Umbilical cord (tissue), 2 donors: ENCODE data around the gene PIGA. TPM values are rescaled to one million over a fixed set of nuclear protein-coding genes. Genes with fewer than 3 reads are reported as not detected.

Source experiments
- DNase-seq: peaks from one replicate; pipeline ENCODE4 v3.0.0-alpha.2; 2015; ENCODE audit warnings: low spot score
- total RNA-seq: library from RNA; depleted of rRNA; stranded (reverse); fragments of >200 nt; gene quantifications from one replicate; pipeline ENCODE4 v1.2.3, GENCODE V29; 2014; ENCODE audit warnings: low replicate concordance; ENCODE audit not compliant: insufficient read depth

Gene PIGA, protein sequence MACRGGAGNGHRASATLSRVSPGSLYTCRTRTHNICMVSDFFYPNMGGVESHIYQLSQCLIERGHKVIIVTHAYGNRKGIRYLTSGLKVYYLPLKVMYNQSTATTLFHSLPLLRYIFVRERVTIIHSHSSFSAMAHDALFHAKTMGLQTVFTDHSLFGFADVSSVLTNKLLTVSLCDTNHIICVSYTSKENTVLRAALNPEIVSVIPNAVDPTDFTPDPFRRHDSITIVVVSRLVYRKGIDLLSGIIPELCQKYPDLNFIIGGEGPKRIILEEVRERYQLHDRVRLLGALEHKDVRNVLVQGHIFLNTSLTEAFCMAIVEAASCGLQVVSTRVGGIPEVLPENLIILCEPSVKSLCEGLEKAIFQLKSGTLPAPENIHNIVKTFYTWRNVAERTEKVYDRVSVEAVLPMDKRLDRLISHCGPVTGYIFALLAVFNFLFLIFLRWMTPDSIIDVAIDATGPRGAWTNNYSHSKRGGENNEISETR
- 26.5 TPM for total RNA-seq

DNA sequence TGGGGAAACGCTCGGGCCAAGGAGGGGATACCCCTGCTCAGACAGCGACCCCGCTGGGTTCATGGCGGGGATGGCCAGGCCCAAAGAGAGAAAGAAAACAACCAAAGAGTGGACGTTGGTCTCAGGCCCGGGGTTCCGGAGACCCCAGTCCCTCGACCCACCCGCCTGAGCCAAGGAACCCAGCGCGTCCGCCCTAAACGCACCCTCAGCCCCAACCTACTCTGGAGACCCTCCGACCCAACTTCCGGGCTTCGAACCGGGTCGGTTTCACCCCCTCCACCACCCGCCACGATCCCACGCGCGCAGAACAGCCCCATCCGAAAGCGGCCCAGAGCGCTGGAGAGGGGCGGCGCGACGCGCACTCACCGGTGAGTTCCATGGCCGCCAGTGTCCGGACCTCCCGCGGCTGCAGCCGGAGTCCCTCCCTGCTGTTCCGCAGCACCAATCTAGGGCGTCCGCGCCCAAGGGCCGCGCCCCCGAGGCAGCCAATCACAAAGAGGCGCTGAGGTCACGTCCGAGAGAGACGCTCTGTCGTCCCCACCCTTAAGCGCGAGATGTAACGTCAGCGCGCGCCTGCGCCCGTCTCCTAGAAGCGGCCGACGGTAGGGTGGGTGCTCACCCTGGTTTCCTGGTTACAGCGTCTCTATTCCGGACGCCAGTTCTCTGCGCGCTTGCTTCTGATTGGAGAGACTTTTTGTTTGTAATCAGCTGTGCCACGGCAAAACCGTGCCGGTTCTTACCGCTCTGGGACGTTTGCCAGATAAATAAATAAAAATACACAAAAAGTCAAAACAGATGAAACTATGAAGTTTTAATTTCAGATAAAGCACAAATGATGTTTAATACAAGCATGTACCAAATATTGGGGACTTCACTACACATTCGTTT, at the start of gene PIGA:
TSS of gene PIGA (minus strand) at position 389 of the 888 bp plus-strand sequence. CDS start 3,593 bp downstream, outside the sequence.
- peak; percentile 98 for DNase-seq

DNA sequence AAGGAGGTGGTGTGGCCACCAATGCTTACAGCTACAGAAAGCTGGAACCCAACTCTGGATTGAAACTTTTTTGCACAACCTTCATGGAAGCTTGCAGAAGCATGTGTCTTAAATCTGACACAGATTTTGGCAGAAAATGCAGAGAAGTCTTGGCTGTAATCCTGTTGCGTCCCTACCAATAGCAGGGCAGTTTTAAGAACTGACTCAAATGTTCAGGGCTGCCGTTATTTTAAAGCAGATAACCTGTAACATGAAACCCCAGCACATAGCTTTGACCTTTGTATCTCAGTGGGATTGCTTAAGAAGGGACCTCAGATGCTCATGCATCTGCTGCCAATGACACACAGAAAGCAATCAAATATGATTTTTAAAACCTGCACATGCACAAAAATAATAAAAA, 49.0 kb upstream of the PIGA start, which contains the start of gene VEGFD:
TSS of gene VEGFD (minus strand) at position 110 of the 400 bp plus-strand sequence. CDS start 467 bp downstream, outside the sequence.
- DNase-seq: peak; percentile 68

DNA sequence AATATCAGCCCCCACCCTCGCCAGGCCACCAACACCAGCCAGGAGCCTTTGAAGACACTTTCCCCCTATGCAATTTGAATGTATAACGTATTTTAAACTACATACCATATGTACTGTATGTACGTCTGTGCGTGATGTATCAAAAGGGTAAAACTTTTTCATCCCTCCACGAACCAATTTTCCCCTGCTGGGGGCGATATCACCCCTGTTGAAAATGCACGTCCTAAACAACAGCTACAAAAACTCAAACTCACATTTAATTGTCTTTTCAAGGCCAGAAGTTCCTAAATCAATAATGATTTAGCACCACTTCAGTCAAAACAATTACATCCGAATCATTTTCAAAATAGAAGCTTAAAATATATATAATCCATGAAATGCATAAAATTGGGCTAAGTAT, 47.5 kb upstream of the PIGA start:
- DNase-seq: no peak

DNA sequence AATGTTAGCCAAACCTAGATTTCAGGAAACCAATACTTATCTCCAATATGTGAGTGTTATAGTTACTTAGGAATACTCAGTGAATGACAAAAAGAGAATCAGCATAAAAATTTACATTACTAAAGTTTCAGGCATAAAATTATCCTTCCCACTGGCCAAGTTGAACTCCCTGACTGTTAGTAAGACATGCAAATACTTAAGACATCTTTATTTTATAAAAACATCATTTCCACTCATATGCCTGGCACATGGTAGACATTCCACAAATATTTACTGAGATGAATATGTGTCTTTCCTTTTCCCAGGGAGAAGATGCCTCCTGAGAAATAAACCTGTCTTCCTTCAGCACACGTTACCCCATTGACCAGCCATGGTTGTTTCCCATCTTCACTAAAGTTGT, 41.6 kb upstream of the PIGA start:
- no peak for DNase-seq

DNA sequence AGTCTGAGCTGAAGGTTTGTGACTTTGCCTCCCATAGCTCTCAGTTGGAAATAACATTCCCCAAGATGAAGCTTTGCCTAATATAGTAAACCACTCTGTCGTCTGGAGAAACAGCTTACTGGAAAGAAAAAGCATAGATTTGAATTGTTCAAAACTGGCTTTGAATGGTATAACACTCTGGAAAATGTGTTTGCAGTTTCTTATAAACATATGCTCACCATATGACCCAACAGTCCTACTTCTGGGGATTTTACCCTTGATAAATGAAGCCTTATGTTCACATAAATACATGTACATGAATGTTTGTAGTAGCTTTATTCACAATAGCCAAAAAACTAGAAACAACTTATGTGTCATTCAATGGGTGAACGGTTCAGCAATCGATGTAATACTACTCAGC, 38.7 kb upstream of the PIGA start:
- DNase-seq: no peak

DNA sequence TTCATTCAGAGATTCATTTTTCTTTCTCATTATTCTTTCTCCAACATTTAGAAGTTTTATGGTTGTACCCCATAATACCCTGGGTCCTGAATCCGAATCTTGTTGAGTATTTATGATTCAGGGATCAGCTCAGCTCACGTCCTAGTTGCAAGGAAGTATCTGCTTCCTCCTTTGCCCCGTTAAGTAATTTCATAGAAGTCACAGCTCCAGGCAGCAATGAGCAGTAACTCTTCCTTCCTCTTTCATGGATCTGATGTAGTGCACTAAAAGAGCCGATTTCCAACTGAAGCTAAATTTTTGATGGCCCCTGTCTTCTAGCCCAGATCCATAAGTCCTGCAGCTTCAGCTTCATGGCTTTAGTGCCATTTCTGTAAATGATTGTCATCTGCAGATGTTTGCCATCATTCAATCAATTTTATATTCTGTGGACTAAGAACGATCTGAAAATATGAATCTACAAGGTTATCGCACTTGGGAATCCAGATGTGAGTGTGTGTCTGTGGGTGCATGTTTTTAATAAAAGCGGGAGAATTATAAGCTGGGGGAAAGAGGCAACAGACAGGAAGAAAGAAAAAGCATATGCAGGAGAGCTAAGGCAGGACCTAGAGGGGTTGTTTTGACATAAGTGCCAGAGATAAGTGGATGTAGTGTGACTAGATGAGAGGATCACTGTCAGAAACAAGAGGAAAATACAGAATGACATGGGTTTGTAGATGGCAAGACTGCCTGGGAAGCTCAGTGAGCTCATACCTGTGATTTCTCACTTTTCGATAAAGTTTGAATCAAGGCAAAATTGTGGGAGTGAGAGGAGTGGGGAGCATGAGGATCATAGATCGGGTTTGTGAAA, 31.4 kb upstream of the PIGA start:
- DNase-seq: no peak

DNA sequence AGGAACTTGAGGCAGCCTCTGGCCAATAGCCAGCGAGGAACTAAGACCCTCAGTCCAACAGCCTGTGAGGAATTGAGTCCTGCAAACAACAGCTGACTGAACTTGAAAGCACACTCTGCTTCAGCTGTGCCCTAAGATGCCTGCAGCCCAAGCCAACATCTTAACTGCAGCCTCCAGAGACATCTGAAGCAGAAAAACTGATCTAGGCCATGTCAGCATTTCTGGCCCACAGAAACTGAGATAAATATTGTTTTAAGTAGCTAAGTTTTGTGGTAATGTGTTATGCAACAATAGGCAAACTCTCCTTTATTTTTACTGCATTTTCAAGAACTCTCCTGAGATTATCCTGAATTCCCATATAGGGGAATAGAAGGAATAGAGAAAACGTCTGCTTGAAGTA, 24.4 kb upstream of the PIGA start:
- no peak for DNase-seq

DNA sequence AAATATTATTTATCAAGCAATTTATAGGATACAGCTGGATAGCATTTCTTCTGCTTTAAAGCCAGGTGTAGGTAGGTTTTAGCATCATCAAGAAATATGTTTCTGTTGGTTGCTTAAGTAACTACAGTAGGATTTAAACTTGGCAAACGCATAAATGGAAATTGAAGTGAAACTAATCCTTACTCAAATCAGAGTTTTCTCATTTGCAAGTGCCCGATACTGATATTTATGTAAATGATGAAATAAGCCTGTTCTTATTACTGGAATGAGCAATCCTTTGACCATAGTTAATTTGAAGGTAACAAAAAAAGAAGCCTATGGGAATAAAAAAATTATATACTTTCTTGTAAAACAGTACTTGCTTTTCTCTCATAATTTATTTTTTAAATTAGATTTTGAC, 23.2 kb upstream of the PIGA start:
- DNase-seq: no peak

DNA sequence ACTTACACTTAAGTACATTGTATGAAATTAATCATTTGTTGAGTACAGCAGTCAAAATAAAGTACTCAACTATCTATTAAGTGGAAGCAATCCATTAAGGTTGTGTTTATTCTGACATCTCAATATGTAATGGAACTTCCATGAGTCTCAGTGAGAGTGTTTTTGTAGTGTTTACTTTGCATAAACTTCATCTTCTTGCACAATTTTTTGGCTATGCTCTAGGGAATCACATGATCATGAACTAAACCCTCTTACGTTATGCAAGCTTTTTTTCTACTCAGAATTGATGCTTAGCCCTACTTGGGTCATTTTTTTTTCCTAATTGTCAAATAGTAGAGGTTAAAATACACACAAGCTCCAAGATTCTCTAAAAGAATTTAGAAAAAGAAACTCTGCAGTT, 21.1 kb upstream of the PIGA start:
- peak; percentile 35 for DNase-seq

DNA sequence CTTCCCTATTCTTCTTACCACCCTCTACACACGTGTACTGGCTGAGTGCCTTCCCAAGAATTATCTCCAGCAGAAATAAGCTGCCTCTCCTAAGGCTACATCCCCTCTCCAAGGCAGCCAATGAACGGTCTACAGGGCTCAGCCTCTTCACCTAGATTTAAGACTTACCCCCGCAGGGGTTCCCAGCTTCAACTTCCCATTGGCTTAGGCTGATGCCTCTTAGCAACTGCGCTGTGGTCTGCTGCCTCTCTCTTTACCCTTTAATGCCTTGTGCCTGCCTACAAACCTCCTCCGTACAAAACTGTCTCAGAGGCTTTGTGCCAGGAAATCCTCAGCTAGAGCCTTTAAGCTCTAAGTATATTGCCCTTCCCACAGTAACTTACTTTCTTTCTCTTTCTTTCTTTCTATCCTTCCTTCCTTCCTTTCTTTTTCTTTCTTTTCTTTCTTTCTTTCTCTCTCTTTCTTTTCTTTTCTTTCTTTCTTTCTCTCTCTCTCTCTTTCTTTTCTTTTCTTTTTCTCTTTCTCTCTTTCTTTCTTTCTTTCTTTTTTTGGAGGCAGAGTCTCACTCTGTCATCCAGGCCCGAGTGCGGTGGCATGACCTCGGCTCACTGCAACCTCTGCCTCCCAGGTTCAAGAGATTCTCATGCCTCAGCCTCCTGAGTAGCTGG, 15.1 kb upstream of the PIGA start:
- peak; percentile 41 for DNase-seq

DNA sequence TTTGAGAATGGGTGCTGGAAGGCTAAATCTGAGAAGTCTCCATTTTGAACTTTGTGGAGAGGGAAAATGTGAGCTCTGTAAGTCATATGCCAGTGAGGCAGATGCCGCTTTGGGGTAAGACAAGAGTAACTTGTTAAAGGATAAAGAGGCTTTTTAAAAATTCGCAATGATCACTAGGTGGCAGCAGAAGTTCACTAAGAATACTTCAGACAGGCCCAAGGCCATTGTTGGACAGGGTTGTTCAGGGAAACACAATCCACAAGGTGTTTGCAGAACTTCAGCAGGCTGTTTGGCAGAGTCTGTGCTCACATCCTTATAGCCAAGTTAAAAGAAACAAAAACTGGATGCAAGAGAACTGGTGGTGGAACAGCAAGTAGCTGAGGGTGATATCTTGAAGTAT, 13.7 kb upstream of the PIGA start:
- peak; percentile 71 for DNase-seq

DNA sequence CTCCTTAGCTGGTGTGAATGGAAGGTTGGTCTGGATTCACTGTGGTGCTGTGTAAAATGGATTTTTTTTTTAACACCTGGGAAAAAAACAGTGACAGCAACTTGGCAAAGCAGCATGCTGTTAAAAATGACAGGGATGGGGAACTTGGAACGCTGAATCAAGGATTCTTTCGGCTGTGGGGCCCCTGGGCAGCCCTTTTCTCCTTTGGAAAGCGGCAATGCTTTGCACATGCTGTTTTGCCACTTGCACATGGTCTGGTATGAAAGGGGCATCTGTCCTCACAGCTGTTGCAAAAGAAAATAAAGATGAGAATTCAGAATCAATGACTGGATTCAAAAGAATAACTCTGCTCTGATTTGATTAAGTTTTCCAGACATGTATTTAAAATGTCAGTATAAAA, 10.7 kb upstream of the PIGA start:
- DNase-seq: no peak

DNA sequence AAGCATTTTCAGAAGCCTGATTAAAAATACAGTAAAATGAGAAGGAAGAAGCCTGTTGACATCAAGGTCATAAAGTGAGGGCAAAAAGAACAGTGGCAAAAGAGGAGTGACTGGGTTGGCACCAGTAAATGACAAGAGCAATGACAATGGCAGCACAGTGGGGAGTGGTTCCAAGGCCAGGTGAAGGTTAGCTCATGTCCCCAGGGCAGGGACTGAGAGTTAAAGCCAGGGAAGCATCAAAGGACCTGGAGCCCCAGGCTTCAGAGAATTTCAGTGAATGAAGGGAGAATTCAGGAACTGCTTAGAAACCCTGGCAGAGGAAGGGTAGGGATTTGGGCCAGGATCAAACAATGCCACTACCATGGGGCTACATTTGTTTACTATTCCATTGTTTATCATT, 8.8 kb upstream of the PIGA start:
- no peak for DNase-seq

DNA sequence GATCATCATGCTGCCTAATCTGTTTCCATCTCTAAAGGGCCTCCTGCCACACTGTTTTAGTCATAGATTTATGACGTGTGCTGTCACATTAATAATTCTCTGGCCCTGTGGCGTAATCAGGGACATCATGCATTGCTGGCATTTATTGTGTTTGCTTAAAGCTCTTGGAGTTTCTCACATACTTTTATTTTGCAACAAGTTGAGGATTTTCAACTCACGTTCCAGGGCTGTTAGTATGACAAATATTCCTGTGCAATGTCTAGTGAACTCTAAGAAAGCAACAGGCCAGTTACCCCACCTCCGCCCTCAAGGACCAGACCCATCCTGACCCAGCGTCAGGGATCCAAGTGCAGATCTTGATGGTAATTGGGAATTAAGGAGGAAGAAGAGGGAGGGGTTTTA, 7.8 kb upstream of the PIGA start:
- DNase-seq: peak; percentile 55

DNA sequence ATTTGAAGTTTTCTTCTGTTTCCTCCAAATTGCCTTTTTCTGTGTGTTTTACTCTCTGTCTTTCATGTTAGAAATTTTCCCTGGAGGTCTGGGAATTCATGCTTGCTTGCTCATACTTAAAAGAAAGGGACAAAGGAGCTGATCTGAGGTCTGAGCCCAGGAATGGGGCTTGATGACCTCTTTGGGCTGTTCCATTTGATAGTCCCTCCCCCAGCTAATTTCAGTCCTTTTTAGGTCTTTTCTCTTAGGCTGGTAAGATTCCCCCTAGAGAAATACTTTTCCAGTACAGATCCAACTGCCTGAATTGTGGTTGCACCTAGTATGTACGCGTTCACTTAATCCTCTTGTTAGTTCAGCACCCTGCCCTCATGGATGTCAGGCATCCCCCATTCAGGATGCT, 5.5 kb upstream of the PIGA start:
- DNase-seq: no peak

DNA sequence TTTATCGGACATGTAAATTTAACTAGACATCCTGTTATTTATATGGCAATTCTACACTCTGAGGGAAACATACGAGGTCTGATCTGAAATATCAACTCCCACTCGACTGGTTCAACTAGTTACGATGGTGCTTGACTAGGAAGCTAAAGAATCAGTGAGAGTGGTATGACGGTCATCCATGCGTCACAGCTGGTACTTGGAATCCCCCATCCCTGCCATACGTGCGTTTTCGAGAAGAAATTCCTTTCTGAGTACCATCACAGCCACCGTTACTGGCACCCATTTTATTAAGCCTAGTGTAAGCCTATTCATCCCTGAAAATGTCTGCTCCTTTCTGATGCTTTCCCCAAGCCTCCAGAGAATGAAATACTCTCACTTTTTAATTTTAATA, 695 bp upstream of the PIGA start:
- DNase-seq: peak; percentile 62

DNA sequence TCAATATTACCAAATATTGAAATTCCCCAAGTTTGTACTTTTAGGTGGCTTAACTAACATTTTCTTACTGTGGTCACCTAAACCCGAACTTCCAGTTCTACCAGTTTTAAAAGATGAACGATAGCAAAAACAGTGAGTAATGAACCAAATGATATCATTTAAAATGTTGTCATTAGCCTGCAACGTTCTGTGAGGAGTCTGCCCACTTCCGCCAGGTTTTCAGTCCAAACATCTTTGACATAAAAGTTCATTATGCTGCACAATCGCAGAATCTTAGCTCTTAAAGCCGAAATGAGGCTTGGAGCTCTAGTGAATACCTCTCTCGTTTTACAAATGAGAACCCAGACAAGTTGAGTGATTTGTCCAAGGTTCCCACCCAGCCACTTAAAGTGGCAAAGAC, 762 bp downstream of the PIGA start:
- DNase-seq: no peak

DNA sequence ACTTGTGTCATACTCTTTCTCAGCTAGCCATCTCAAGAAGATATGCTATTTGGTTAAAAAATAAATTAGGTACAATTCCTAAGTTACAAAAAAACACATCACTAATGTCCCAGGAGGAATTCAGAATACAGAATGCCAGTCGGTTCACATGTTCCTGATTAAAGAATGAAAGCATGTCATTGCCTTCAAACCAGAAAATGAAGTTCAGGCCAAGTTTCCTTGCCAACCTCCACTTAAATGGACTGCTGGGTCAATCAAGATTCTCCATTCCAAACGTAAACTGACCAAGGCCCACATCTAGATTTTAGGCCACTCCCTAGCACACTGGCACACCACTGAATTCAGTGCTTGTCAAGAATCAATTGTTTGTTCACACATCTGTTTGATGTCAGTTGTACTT, 6.5 kb downstream of the PIGA start:
- no peak for DNase-seq

DNA sequence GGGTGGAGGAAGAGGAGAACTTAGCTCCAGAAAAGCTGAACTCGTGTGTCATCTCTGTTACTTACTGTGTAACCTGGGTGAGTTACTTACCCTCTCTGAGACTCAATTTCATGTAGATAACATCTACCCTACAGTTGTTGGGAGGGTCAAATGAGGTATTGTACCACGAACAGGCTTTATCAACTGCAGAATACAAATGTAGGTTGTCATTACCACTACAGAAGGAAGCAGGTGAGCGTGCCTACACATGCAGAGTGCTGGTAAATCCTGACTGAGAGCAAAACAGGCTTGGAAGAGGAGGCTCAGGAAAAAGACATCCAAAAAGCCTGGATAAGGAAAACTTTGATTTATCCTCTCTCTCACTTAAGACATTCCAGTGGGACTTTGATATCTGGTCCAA, 7.2 kb downstream of the PIGA start:
- DNase-seq: no peak

DNA sequence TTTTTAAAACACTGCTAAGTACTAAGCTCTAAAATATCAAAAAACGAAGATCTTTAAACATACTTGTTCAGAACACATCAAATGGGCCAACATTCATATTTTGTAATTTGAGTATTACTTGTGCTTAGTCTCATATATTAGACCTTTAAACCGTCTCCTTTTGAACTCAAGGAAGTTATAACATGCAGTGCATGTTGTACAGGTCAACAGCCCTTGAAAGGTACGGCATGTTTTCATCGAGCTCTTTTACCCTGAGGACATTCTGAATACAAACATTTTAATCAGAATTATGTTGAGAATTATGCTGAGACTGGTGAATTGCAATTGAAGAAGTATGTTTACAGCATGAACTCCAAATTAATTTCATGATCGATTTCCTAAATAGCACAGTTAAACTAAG, 12.9 kb downstream of the PIGA start:
- DNase-seq: no peak

DNA sequence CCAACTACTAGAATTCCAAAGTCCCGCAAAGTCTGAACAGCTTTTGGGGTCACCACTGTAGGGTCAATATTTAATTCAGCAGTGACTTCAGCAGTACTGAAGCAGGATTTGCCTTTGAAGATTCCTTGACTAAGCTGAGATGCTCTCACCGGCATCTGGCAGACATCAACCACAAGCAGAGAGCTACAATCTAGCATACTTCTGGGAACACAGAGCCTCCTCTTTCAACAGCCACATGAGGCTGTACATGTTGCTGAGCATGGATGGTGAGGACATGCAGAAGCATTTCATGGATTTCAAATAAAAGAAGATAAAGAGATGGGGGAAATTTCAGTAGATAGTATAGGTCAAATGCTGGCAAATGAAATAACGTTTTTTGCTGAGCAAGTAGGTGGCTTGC, 13.3 kb downstream of the PIGA start:
- DNase-seq: peak; percentile 69
